Endothelial cell of umbilical vein (primary cell): ENCODE measurements around the gene TUB. TPM values are rescaled to one million over a fixed set of nuclear protein-coding genes. Genes with fewer than 3 reads are reported as not detected.

Experiments used
- BruUV-seq: library from RNA; stranded (reverse); fragments of 400-500 nt; replicated peaks from 2 replicates; lab custom pipeline; 2021; lab: Mats Ljungman, UMichigan
- CTCF ChIA-PET: fragments of 300-600, 350-600 bp; sonication (Branson Sonifier 250); formaldehyde crosslinking; loops from one replicate; lab custom pipeline; 2021; ENCODE audit warnings: antibody characterized with exemption, inconsistent platforms; lab: Charles Lee
- POLR2A ChIA-PET: fragments of 300-600, 350-600 bp; sonication (Branson Sonifier 250); formaldehyde crosslinking; loops from one replicate; lab custom pipeline; 2021; ENCODE audit warnings: antibody characterized with exemption, inconsistent platforms; lab: Charles Lee
- DNase-seq: peaks from one replicate; pipeline ENCODE4 v3.0.0-alpha.2; 2011; ENCODE audit warnings: low read depth, low spot score
- FAIRE-seq: peaks from 2 replicates; lab custom pipeline; 2011; peaks lifted over from hg19 to GRCh38; lab: Jason Lieb, UNC
- H2AFZ ChIP-seq: 2 replicates; pipeline ENCODE4 v1.6.0; 2012; ENCODE audit warnings: low read depth, low read length, control low read depth, inconsistent platforms
- H3K27ac ChIP-seq: 2 replicates; pipeline ENCODE4 v1.5.1; 2011; ENCODE audit warnings: low read depth, mild to moderate bottlenecking, control low read depth, low read length, moderate library complexity; ENCODE audit not compliant: insufficient read depth
- H3K27me3 ChIP-seq, 2 experiments: 2 replicates each; pipeline versions ENCODE4 v1.6.0 to v1.6.1; 2011; ENCODE audit warnings: low read length in 2 of 2, mixed read lengths in 1 of 2; ENCODE audit not compliant: control insufficient read depth in 2 of 2, insufficient read depth in 2 of 2
- H3K36me3 ChIP-seq, 2 experiments: 2 replicates in 1 of 2; 3 replicates in 1 of 2; pipeline ENCODE4 v1.5.1; 2011; ENCODE audit warnings: low read length in 2 of 2, mild to moderate bottlenecking in 1 of 2, moderate library complexity in 1 of 2; ENCODE audit not compliant: control insufficient read depth in 2 of 2, insufficient read depth in 2 of 2; ENCODE audit errors: extremely low read depth in 1 of 2
- H3K4me1 ChIP-seq: 3 replicates; pipeline ENCODE4 v1.5.1; 2011; ENCODE audit warnings: mild to moderate bottlenecking, low read length; ENCODE audit not compliant: control insufficient read depth, insufficient read depth; ENCODE audit errors: extremely low read depth
- H3K4me2 ChIP-seq: 2 replicates; pipeline ENCODE4 v1.6.1; 2011; ENCODE audit warnings: low read length, control low read depth, mixed read lengths; ENCODE audit not compliant: insufficient read depth
- H3K4me3 ChIP-seq, 3 experiments: fragments of 200-600 bp in 1 of 3; sonication (generic), shearing (Covaris generic) in 1 of 3; replicated peaks in 1 of 3; 2 replicates each; pipeline ENCODE4 v1.5.1; 2011 to 2016; ENCODE audit warnings: control low read depth in 3 of 3, low read length in 3 of 3, mild to moderate bottlenecking in 2 of 3, inconsistent platforms in 1 of 3, low read depth in 1 of 3, moderate library complexity in 1 of 3; ENCODE audit not compliant: insufficient read depth in 1 of 3
- H3K79me2 ChIP-seq: 2 replicates; pipeline ENCODE4 v1.6.0; 2012; ENCODE audit warnings: low read length, inconsistent platforms; ENCODE audit not compliant: control insufficient read depth, insufficient read depth
- H3K9ac ChIP-seq: replicated peaks from 2 replicates; pipeline ENCODE3; 2011; ENCODE audit warnings: low read length, control low read depth; ENCODE audit not compliant: insufficient read depth; ENCODE audit errors: extremely low read depth
- H3K9me1 ChIP-seq: replicated peaks from 3 replicates; pipeline ENCODE4 v1.6.0; 2011; ENCODE audit warnings: mild to moderate bottlenecking, low read length; ENCODE audit not compliant: control insufficient read depth, insufficient read depth; ENCODE audit errors: extremely low read depth
- H3K9me3 ChIP-seq: replicated peaks from 2 replicates; pipeline ENCODE4 v1.5.1; 2012; ENCODE audit warnings: low read length, inconsistent platforms; ENCODE audit not compliant: control insufficient read depth, insufficient read depth
- H4K20me1 ChIP-seq: replicated peaks from 2 replicates; pipeline ENCODE3; 2011; ENCODE audit warnings: mild to moderate bottlenecking, low read length; ENCODE audit not compliant: control insufficient read depth, insufficient read depth; ENCODE audit errors: extremely low read depth
- CTCF ChIP-seq, 2 donors: IDR thresholded peaks; 1 replicate in 1 of 2; 2 replicates in 1 of 2; pipeline ENCODE4 v1.5.1; 2011; ENCODE audit warnings: low read length in 2 of 2, mild to moderate bottlenecking in 2 of 2, moderate library complexity in 2 of 2, control low read depth in 1 of 2, inconsistent platforms in 1 of 2, low read depth in 1 of 2; ENCODE audit not compliant: insufficient read depth in 1 of 2; ENCODE audit errors: extremely low read depth in 1 of 2
- EZH2 ChIP-seq: IDR thresholded peaks from 2 replicates; pipeline ENCODE4 v1.6.1; 2012; ENCODE audit warnings: borderline replicate concordance, low read depth, mild to moderate bottlenecking, moderate library complexity, low read length, inconsistent platforms; ENCODE audit not compliant: severe bottlenecking
- FOS ChIP-seq: IDR thresholded peaks from 2 replicates; pipeline ENCODE4 v1.6.1; 2011; ENCODE audit warnings: mild to moderate bottlenecking, low read length, moderate library complexity, borderline replicate concordance; ENCODE audit not compliant: insufficient read depth
- GATA2 ChIP-seq: IDR thresholded peaks from 2 replicates; pipeline ENCODE4 v1.7.0; 2011; ENCODE audit warnings: low read depth, mild to moderate bottlenecking, moderate library complexity, mixed read lengths, low read length; ENCODE audit not compliant: insufficient read length, insufficient read depth
- JUN ChIP-seq: IDR thresholded peaks from 2 replicates; pipeline ENCODE4 v1.6.1; 2011; ENCODE audit warnings: borderline replicate concordance, low read depth; ENCODE audit not compliant: insufficient read length, insufficient read depth
- MAX ChIP-seq: IDR thresholded peaks from 2 replicates; pipeline ENCODE4 v1.6.1; 2011; ENCODE audit not compliant: insufficient read depth, insufficient read length
- MYC ChIP-seq: IDR thresholded peaks from one replicate; pipeline ENCODE4 v1.6.1; 2011; ENCODE audit warnings: mild to moderate bottlenecking, low read depth, low read length
- POLR2A ChIP-seq: IDR thresholded peaks from 2 replicates; pipeline ENCODE4 v1.6.1; 2012; ENCODE audit warnings: low read depth, mild to moderate bottlenecking, control low read depth, low read length
- POLR2AphosphoS5 ChIP-seq: IDR thresholded peaks from 2 replicates; pipeline ENCODE4 v1.6.1; 2012; ENCODE audit warnings: low read depth, mild to moderate bottlenecking, control low read depth, low read length, moderate library complexity; ENCODE audit not compliant: insufficient read depth
- dilution Hi-C: fragments of 300-500 bp; cut with MboI; formaldehyde crosslinking; loops from one replicate; pipeline ENCODE4 v1.15.0; 2019; ENCODE audit warnings: low sequenced_read_pairs; ENCODE audit not compliant: extremely low pct_ligation_motif_present
- intact Hi-C: fragments of 100-400 bp; cut with micrococcal nuclease; formaldehyde crosslinking; loops from one replicate; pipeline ENCODE4 v1.10.0; 2022
- polyA plus RNA-seq, 4 experiments: library from polyadenylated mRNA; depleted of rRNA in 3 of 4; stranded (reverse) in 3 of 4; unstranded in 1 of 4; fragments of >200 nt; gene quantifications; 2 replicates each; pipeline versions ENCODE4 v1.2.1 to v1.2.3, GENCODE V29; 2011 to 2012; ENCODE audit warnings: missing spikeins in 1 of 4
- total RNA-seq: library from RNA; stranded (reverse); gene quantifications from 2 replicates; pipeline ENCODE4 v1.2.3, GENCODE V29; 2021

The TUB gene
- total and polyA plus RNA-seq, 2 donors (not counting 3 experiments of a cell fraction or from before 2014, with no cell fraction given) = 2.3 to 3.9 TPM

- H3K4me2 ChIP-seq = no peak overlapping the region
- no peaks in the 10 kb centered on the region for H3K9me3 ChIP-seq
- H3K79me2 ChIP-seq = no peaks in the 10 kb centered on the region
- no peaks in the 10 kb centered on the region for H4K20me1 ChIP-seq
- no peak for TF ChIP-seq JUN
- H3K9ac ChIP-seq = no peak overlapping the region
- H3K36me3 ChIP-seq = no peaks in the 10 kb centered on the region
- peaks cover 6% of the 10 kb centered on the region for H3K4me1 ChIP-seq
- H3K27me3 ChIP-seq = peaks cover 2 to 5% of the 10 kb centered on the region in 2 experiments
- ChIA-PET POLR2A (no interaction called here), CTCF (interaction anchor here (2.5 to 4.1 kb wide), 4 partner anchors 10 to 76 kb away, joined by 13 to 40 read pairs (median 24); no protein-coding TSS in a partner anchor)
- no peak overlapping the region for H3K4me3 ChIP-seq
- no peaks in the 10 kb centered on the region for H3K9me1 ChIP-seq
- no peak for FAIRE-seq
- no peak for DNase-seq
- BruUV-seq = no TSS peak
- dilution Hi-C loops = no loop called here
- intact Hi-C loops = no loop called here
- no peak overlapping the region for H3K27ac ChIP-seq
- H2AFZ ChIP-seq = no peak overlapping the region
Observed at GRCh38 chr11:8082391-8083087, 1.5 kb downstream of the TUB start.

- H3K4me1 ChIP-seq = peaks cover 6% of the 10 kb centered on the region
- dilution Hi-C loops (no loop called here), intact Hi-C loops (no loop called here)
- no peak for TF ChIP-seq MYC
- no peak for TF ChIP-seq EZH2
- TF ChIP-seq MAX = no peak
- TF ChIP-seq JUN = no peak
- TF ChIP-seq POLR2A = no peak
- TF ChIP-seq POLR2AphosphoS5 = no peak
- no peak for TF ChIP-seq GATA2
- no peak for TF ChIP-seq FOS
- TF ChIP-seq CTCF (IDR thresholded peaks at IDR 0.05; ENCODE audit: extremely low read depth in 1 of 2, insufficient read depth in 1 of 2, low read depth in 1 of 2, low read length in 2 of 2) = no peak
- no peak overlapping the region for H3K27ac ChIP-seq
- H3K9me1 ChIP-seq = no peaks in the 10 kb centered on the region
- DNase-seq (no peak), FAIRE-seq (no peak)
- H2AFZ ChIP-seq = no peak overlapping the region
- no peak overlapping the region for H3K4me3 ChIP-seq
- no peaks in the 10 kb centered on the region for H3K79me2 ChIP-seq
- peaks cover 2 to 5% of the 10 kb centered on the region in 2 experiments for H3K27me3 ChIP-seq
- no peaks in the 10 kb centered on the region for H4K20me1 ChIP-seq
- no peaks in the 10 kb centered on the region for H3K36me3 ChIP-seq
- CTCF ChIA-PET = interaction anchor here (3.2 to 4.1 kb wide), 2 partner anchors 9 to 77 kb away, joined by 20 to 40 read pairs; no protein-coding TSS in a partner anchor
- H3K4me2 ChIP-seq = no peak overlapping the region
- BruUV-seq = no TSS peak
- POLR2A ChIA-PET = no interaction called here
- no peak overlapping the region for H3K9ac ChIP-seq
- H3K9me3 ChIP-seq = no peaks in the 10 kb centered on the region
Observed at GRCh38 chr11:8083088-8083395, 2.0 kb downstream of the TUB start.
